8988T (cell line): ENCODE results near the gene THUMPD2.
"Not testable (repeated sequence)": the region's sequence is repeated elsewhere in the genome, so short reads cannot be mapped to it uniquely, and the experiment has no call there.

ENCODE experiments used
- DNase-seq: peaks from one replicate; pipeline ENCODE4 v3.0.0; 2011

Gene THUMPD2

GRCh38 chr2:39755466-39755865 is 23.6 kb downstream of the THUMPD2 start:
- no peak for DNase-seq

GRCh38 chr2:39743269-39743776 is 35.7 kb downstream of the THUMPD2 start:
- no peak for DNase-seq

- DNase-seq, result no peak
Observed at GRCh38 chr2:39741871-39742270, 37.2 kb downstream of the THUMPD2 start.

GRCh38 chr2:39739386-39739785 is 39.7 kb downstream of the THUMPD2 start:
- no peak for DNase-seq

- DNase-seq, result no peak
Observed at GRCh38 chr2:39738936-39739335, 40.1 kb downstream of the THUMPD2 start.

GRCh38 chr2:39737661-39738060 is 41.4 kb downstream of the THUMPD2 start:
- no peak for DNase-seq

GRCh38 chr2:39736640-39737039 is 42.4 kb downstream of the THUMPD2 start:
- no peak for DNase-seq

- no peak for DNase-seq
Observed at GRCh38 chr2:39735648-39736047, 43.4 kb downstream of the THUMPD2 start.

GRCh38 chr2:39734445-39734844 is 44.6 kb downstream of the THUMPD2 start:
- DNase-seq, result no peak

- DNase-seq, result no peak
Observed at GRCh38 chr2:39733070-39733674, 45.9 kb downstream of the THUMPD2 start.

- DNase-seq, result no peak
Observed at GRCh38 chr2:39732482-39732881, 46.6 kb downstream of the THUMPD2 start.

GRCh38 chr2:39731546-39731945 is 47.5 kb downstream of the THUMPD2 start:
- DNase-seq, result no peak

GRCh38 chr2:39730685-39731302 is 48.3 kb downstream of the THUMPD2 start:
- no peak for DNase-seq

GRCh38 chr2:39730276-39730675 is 48.8 kb downstream of the THUMPD2 start:
- no peak for DNase-seq

GRCh38 chr2:39728941-39729351 is 50.1 kb downstream of the THUMPD2 start:
- no peak for DNase-seq

GRCh38 chr2:39728085-39728484 is 51.0 kb downstream of the THUMPD2 start:
- not testable (repeated sequence) for DNase-seq

GRCh38 chr2:39725401-39725800 is 53.7 kb downstream of the THUMPD2 start:
- DNase-seq, result no peak

GRCh38 chr2:39724828-39725144 is 54.3 kb downstream of the THUMPD2 start:
- no peak for DNase-seq

- no peak for DNase-seq
Observed at GRCh38 chr2:39723946-39724827, 54.9 kb downstream of the THUMPD2 start.

GRCh38 chr2:39723497-39723896 is 55.6 kb downstream of the THUMPD2 start:
- DNase-seq, result no peak

- DNase-seq, result no peak
Observed at GRCh38 chr2:39720970-39721369, 58.1 kb downstream of the THUMPD2 start.

- no peak for DNase-seq
Observed at GRCh38 chr2:39719317-39719716, 59.7 kb downstream of the THUMPD2 start.

- no peak for DNase-seq
Observed at GRCh38 chr2:39718483-39718882, 60.6 kb downstream of the THUMPD2 start.

- no peak for DNase-seq
Observed at GRCh38 chr2:39717067-39717466, 62.0 kb downstream of the THUMPD2 start.
